GM10266 (cell line): ENCODE data around the gene ZMIZ1.

ENCODE experiments used
- DNase-seq: peaks from one replicate; pipeline ENCODE4 v3.0.0; 2012; ENCODE audit errors: extremely low spot score
- TF ChIP-seq, protein P1 (sequence below): IDR thresholded peaks from 2 replicates; pipeline ENCODE4 v1.5.1; 2012; ENCODE audit warnings: mild to moderate bottlenecking, low read depth; ENCODE audit not compliant: control insufficient read depth, insufficient read depth; ENCODE audit errors: missing control alignments

The ZMIZ1 gene

DNA sequence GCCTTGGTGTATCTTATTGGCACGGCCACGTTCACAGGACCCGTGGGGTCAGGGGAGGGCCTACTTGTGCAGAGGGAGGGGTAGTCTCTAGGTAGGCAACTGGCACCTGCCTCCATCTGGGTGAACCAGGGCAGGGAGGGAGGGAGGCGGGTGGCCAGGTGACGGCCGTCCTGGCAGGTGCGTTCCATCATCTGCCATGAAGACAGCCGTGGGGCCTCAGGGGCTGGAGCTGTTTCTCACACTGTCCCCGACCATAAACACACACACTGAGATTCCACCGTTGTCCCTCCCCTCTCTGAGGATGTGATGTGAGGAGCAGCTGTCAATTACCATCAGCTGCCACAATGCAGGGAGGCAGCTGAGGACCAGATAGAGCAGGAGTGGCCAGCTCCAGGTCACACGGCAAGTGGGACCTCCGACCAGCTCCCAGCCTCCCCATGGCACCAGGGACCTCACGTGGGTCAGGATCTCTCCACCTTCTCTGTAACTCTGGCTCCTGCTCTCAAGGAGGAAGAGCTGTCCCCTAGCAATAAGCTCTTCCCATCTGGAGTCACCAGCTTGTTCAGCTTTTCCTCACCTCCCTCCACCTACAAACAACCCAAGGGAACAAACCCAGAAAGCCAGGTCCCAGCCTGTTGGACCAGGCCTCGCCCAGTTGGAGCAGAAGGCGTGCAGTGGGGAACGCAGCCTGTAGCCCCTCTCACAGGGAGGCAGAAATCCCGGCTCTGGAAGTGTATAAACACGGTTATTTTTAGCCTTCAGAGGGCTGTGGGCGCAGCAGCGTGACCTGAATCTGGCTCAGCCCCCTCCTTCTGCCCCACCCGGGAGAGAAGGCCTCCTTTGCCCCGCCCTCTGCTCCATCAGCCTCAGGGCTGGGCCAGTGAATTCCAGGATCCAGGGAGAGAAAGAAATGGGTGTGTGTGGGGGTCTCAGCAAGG, 33.1 kb downstream of the ZMIZ1 start:
- no peak for DNase-seq
- TF ChIP-seq, protein P1, sequence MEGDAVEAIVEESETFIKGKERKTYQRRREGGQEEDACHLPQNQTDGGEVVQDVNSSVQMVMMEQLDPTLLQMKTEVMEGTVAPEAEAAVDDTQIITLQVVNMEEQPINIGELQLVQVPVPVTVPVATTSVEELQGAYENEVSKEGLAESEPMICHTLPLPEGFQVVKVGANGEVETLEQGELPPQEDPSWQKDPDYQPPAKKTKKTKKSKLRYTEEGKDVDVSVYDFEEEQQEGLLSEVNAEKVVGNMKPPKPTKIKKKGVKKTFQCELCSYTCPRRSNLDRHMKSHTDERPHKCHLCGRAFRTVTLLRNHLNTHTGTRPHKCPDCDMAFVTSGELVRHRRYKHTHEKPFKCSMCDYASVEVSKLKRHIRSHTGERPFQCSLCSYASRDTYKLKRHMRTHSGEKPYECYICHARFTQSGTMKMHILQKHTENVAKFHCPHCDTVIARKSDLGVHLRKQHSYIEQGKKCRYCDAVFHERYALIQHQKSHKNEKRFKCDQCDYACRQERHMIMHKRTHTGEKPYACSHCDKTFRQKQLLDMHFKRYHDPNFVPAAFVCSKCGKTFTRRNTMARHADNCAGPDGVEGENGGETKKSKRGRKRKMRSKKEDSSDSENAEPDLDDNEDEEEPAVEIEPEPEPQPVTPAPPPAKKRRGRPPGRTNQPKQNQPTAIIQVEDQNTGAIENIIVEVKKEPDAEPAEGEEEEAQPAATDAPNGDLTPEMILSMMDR = no peak

DNA sequence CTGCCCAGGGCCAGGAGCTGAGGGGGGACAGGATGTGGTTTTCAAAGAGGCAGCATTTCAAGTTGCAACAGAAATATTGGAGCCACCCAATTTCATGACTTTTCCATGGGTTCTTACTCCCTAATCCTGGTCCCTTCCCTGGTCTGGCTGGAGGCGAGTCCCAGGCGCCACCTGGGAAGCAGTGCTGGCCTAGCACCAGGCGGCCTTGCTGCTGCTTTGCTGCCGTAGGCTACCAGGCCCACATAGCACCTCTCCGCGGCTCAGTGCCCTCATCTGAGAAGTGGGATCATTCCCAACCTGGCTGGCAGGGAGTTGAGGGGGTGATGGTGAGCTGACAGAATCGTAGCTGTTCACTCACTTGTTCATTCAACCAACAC, 33.7 kb downstream of the ZMIZ1 start:
- no peak for DNase-seq
- TF ChIP-seq, protein P1 = no peak

DNA sequence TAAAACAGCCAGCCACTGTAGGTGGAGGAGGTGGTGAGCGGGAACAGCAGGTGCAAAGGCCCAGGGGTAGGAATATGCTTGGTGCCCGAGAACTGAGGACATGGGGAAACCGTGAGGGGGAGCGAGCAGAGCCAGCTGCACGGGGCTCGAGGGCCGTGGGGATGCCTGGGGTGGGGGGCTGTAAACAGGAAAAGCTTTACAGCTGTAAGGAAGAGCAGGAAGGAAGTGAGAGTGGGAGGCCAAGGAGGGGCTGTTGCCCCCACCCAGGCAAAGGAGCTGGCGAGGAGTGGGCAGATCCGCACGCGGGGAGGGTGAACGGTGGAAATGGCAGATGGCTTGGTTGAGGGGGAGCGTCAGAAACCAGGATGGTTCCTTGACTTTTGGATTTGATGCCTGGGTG, 34.4 kb downstream of the ZMIZ1 start:
- TF ChIP-seq, protein P1 = no peak
- no peak for DNase-seq

DNA sequence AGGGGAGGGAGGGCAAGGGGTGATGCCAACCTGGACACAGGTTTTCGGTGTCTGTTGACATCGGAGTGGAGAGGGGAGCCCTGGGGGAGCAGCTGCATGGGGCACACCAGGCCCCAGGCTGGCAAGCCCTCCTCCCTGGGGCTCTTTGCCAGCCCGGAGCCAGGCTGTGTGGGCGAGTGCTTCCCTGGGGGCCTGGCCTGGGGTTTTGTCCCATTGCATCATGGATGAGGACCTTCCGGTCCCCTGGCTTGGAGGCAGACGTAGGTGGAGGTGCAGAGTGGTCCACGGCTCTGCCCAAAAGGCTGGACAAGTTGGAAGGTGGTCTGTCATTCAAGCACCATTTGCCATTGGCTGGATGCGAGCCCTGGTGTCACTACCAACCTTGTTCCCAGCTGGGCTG, 34.8 kb downstream of the ZMIZ1 start:
- TF ChIP-seq, protein P1 = no peak
- no peak for DNase-seq

DNA sequence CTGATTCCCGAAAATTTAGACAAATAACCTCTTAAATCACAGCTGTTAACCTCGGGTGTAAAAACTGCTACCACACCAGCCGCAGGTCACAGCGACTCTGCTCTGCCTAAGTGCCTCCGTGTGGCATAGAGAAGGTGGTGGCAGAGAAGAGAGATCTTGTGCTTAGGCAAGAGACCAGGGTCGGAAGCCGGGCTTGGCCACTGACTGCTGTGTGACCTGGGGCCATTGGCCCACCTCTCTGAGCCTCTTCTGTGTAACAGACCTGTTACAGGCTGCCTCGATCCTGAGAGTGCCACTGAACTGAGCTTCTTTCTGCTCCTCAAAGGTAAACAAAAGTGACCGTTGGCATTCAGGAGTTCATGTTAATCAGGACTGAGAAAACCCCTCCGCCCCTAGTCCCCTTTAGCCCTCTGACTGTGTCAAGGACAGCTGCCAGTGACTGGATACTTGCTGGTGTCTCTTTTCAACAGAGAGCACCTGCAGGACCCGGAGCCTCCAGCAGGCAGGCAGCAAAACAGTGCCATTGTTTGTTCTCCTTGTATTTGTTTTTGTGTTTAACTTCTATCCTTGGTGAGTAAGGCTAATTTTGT, 36.5 kb downstream of the ZMIZ1 start:
- TF ChIP-seq, protein P1 = no peak
- no peak for DNase-seq

DNA sequence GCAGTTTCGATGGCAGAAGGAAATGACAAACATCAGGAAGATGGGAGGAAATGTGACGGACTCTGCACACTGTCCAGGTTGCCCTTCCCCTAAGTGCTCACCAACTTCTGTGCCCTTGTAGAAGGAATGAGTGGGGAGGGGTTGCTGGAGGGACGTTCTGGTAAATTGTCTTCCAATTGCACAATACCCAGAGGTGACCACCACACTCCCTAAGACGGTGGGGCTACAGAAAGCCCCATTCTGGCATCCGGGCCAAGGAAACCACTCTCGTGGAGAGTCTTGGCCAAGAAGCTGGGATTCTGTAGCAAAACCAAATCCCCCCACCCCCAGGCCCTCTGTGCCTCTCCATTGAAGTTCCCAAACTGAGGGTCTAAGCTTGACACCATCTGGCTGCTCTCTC, 37.1 kb downstream of the ZMIZ1 start:
- TF ChIP-seq, protein P1 = no peak
- DNase-seq = no peak
